Muscle of arm (tissue), 12 donors: Measurements from ENCODE around the gene C14orf132. TPM values are rescaled to one million over a fixed set of nuclear protein-coding genes. Genes with fewer than 3 reads are reported as not detected.
"Not testable (repeated sequence)": the region's sequence is repeated elsewhere in the genome, so short reads cannot be mapped to it uniquely, and the experiment has no call there.

Source experiments
- DNase-seq: peaks from one replicate; pipeline ENCODE4 v3.0.0-alpha.2; 2013
- polyA plus RNA-seq, 12 donors: library from polyadenylated mRNA; unstranded; fragments of 120-200 nt; gene quantifications; one replicate each; pipeline ENCODE4 v1.2.1, GENCODE V29; 2013; ENCODE audit not compliant: insufficient read length in 12 of 12

C14orf132 gene
- polyA plus RNA-seq, 12 donors, result 14.9 to 24.9 (median 19.9) TPM; not detected in 1

DNA sequence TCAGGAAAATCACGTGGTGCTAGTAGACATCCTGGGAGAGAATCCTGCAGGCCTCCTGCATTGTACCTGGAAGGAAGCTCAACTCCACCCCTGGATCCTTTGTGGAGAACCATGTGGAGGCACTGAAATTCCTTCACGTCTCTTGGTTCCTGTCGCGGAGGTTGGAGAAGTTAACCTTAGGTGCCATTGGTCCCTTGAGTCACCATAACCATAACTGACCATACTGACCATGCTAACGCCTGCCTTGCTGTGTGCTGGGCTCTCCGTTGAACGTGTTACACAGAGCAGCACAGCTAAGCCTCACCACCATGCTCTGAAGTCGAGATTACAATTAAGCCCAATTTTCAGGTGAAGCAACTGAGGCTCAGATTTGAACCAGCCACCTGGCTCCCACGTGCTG lies 18.6 kb downstream of the C14orf132 start:
- no peak for DNase-seq

DNA sequence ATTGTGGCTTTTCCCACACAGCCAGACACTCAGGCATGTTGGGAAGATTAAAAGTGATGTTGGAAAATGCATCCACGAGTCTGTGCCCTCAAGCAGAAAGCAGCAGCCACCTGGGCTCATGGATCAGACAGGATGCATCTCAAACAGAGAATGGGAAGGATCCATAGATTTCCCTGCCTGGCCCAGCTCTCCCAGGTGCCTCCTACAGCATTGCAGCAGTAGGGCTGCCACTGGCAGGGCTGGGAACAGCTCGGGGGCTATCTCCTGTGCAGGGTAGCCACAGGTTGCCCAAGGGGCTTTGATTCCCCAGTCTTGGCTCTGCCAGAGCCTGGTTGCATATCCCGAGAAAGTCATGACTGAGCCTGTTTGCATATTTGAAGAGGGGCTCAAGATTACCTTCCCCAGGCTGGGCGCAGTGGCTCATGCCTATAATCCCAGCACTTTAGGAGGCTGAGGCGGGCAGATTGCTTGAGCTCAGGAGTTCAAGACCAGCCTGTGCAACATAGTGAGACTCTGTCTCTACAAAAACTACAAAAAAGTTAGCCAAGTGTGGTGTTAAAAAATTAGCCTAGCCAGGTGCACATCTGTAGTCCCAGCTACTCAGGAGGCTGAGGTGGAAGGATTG lies 19.5 kb downstream of the C14orf132 start:
- no peak for DNase-seq

GRCh38 chr14:96059519-96060135 lies 20.5 kb downstream of the C14orf132 start:
- no peak for DNase-seq

- DNase-seq, result no peak
Measured at GRCh38 chr14:96060186-96060933, 21.2 kb downstream of the C14orf132 start.

- no peak for DNase-seq
Measured at GRCh38 chr14:96062010-96062409, 22.8 kb downstream of the C14orf132 start.

DNA sequence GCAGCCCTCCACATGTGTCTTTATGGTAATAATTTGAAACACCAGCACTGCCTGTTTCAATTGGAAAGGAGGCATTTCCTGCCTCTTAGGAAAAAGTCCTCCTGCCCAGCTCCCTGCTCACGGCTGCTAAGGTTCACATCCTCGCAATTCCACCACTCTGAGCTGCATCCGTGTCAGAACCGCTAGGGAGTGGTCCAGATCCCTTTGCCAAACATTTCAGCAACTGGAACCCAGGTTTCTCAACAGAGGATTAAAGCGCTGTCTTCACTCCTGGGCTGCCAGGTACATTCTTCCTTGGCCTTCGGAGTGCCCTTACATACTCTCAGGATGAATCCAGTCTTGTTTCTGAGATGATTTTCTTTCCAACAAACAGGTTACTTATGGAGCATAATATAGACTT lies 23.3 kb downstream of the C14orf132 start:
- DNase-seq, result no peak

GRCh38 chr14:96064866-96065265 lies 25.7 kb downstream of the C14orf132 start:
- no peak for DNase-seq

DNA sequence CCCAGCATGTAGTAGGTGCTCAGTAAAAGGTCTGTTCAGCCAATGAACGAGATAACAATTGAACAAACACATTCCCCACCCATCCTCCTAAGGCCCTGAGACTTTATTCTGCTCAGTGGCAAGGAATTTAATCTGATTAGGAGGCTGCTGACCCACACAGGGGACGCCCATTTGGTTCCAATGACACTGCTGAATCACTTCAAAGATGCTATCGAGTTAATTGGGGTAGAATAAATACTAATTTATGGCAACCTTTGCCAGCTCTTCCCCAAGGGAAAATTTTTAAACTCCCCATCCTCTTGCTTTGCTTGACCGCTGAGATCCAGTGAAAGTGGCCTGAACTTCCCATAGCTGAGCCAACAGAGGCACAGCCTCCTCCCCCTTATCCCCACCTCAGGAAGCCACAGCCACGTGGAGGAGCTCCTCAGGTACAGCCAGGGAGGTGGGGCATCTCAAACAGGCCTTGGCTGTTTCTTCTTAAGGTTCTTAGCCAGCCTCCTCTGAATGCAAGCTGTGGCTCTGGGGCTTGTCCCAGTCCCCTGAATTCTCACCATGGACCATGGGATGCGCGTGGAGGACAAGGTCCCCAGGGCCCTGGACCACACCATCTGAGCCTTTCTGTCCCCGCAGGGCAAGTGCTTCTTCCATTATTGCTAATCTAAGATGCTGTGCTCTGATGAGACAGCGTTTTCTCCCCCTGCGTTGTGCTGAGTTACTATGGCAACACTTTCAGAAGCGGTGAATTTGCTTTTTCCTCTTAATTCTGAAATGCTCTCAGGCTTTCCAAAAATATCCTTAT lies 26.7 kb downstream of the C14orf132 start:
- no peak for DNase-seq

DNA sequence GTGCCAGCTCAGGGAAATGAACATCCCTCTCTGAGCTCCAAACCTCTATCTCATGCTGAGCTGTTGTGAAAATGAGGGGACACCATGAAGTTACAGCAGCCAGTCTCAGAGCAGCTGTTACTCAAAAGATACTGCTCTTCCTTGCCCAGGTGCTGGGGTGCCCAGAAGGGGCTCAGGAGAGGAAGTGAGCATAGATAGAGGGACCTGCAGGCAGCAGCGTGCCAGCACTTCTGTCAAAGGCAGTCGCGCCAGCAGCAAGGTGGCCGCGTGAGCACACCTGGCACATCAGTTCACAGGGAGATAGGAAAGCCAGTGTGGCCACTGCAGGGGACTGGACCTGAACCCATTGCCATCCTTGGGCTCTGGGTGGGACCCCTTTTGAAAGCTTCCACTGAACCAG lies 27.8 kb downstream of the C14orf132 start:
- DNase-seq, result no peak

- DNase-seq, result no peak
Measured at GRCh38 chr14:96067985-96068930, 29.1 kb downstream of the C14orf132 start.

DNA sequence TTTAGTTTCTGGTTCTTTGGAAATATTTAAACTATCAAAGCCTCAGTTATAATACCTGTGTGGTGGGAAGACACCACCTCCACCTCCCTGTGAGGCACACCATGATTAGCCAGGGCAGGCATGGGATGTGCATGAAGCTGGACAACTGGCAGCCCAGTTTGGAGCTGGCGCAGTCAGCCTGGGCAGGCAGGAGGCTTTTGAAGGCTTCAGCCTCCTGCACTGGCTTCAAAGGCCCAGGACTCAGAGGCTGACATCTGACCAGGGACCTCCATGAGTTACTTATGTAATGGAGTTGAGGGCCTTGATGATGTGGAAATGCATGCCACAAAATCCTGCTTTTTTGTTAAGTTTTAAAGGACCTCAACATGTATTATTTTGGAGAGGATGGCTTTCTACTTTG lies 30.3 kb downstream of the C14orf132 start:
- no peak for DNase-seq

GRCh38 chr14:96071561-96071960 lies 32.4 kb downstream of the C14orf132 start:
- DNase-seq, result no peak

DNA sequence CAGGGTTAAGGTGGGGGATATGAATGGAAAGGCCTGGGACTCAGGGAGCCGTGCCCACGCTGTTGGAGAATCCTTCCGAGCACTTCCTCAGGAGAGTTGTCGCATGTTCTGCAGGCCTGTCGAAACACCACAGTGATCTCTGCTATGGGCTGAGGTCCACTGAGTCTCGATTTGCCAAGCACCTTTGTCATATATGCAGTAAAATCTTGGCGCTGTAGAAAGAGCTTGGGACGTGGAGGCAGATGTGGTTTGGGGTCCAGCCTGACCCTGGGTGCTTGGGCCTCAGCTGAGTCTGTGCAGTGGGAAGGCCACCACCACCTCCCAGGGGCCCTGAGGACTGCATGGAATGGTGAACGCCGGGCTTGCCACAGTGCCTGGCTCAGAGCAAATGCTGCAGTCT lies 32.9 kb downstream of the C14orf132 start:
- DNase-seq, result no peak

DNA sequence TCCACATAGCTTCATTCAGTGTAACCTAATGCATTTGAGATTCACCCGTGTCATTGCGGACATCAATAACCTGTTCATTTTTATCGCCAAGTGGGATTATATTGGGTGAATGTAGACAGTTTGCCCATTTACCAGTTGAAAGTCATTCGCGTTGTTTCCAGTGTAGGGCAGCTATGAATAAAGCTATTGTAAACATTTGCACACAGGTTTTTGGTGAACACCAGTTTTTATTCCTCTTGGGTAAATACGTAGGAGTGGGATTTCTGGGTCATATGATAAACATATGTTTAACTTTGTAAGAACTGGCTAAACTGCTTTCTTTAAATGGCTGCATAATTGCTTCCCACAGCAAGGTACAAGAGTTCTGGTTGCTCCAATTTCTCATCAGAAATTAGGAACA lies 33.6 kb downstream of the C14orf132 start:
- DNase-seq, result no peak

GRCh38 chr14:96073260-96074039 lies 34.3 kb downstream of the C14orf132 start:
- not testable (repeated sequence) for DNase-seq

- DNase-seq, result no peak
Measured at GRCh38 chr14:96077983-96078624, 38.9 kb downstream of the C14orf132 start.

DNA sequence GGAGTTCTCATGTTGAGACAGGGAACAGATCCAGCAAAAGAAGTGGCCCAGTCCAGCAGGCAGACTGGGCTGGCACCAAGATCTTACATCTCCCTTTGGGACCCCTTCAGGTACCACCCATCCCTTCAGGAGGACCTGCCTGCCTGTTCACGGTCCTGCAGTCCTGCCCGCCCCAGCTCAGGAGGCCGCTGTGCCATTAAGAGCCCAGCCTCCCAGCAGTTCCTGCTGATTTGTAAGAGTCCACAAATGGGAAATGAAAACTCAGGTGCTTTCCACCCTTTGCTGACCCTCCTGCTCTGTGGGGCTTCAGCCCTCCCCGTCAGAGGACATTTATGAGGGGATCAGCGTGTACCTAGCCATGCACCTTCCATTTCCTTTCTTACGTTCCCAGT lies 39.5 kb downstream of the C14orf132 start:
- DNase-seq, result no peak

DNA sequence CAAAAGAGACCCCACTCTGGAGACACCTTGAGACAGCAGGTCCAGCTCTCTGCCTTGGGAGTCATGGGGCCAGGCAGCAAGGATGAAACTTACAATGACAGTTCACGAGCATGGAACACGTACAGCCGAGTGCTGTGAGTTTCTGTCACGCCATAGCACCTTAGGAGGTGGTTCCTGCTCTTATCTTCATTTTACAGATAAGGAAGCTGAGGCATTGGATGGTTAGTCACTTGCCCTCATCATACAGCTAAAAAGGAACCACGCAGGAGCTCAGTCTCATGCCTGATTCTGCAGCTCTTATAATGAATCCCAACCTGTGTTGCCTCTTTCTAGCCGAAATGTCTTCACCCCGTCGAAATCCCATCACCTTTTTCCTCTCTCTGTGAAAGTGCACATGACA lies 39.9 kb downstream of the C14orf132 start:
- DNase-seq, result no peak

GRCh38 chr14:96080571-96080970 lies 41.4 kb downstream of the C14orf132 start:
- no peak for DNase-seq

DNA sequence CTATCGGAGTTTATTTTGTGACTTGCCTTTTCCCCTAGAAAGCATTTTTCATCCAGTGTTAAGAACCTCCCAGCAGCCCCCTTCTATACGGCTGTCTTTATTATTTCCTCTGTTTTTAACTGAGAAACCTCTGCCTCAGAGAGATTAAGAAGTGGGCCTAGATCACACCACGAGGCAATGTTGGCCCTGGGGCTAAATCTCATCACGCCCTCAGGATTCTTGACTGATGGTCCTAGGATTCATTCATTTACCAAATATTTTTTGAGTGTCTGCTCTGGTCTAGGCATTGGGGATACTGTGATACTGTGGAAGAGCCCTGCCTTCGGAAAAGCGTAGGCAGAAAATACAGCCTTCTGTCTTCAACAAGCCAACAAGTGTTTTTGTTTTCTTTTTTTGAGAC lies 42.1 kb downstream of the C14orf132 start:
- no peak for DNase-seq
